Epithelial cell of alveolus of lung (primary cell): ENCODE data around the gene LRBA. TPM values are rescaled to one million over a fixed set of nuclear protein-coding genes. Genes with fewer than 3 reads are reported as not detected.

Experiments
- total RNA-seq: library from RNA; depleted of rRNA; stranded (reverse); fragments of >200 nt; gene quantifications from 2 replicates; pipeline ENCODE4 v1.2.1, GENCODE V29; 2015

LRBA gene, protein sequence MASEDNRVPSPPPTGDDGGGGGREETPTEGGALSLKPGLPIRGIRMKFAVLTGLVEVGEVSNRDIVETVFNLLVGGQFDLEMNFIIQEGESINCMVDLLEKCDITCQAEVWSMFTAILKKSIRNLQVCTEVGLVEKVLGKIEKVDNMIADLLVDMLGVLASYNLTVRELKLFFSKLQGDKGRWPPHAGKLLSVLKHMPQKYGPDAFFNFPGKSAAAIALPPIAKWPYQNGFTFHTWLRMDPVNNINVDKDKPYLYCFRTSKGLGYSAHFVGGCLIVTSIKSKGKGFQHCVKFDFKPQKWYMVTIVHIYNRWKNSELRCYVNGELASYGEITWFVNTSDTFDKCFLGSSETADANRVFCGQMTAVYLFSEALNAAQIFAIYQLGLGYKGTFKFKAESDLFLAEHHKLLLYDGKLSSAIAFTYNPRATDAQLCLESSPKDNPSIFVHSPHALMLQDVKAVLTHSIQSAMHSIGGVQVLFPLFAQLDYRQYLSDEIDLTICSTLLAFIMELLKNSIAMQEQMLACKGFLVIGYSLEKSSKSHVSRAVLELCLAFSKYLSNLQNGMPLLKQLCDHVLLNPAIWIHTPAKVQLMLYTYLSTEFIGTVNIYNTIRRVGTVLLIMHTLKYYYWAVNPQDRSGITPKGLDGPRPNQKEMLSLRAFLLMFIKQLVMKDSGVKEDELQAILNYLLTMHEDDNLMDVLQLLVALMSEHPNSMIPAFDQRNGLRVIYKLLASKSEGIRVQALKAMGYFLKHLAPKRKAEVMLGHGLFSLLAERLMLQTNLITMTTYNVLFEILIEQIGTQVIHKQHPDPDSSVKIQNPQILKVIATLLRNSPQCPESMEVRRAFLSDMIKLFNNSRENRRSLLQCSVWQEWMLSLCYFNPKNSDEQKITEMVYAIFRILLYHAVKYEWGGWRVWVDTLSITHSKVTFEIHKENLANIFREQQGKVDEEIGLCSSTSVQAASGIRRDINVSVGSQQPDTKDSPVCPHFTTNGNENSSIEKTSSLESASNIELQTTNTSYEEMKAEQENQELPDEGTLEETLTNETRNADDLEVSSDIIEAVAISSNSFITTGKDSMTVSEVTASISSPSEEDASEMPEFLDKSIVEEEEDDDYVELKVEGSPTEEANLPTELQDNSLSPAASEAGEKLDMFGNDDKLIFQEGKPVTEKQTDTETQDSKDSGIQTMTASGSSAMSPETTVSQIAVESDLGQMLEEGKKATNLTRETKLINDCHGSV (N-terminal part only)
- total RNA-seq: 19.5 and 34.4 TPM in 2 replicates

DNA sequence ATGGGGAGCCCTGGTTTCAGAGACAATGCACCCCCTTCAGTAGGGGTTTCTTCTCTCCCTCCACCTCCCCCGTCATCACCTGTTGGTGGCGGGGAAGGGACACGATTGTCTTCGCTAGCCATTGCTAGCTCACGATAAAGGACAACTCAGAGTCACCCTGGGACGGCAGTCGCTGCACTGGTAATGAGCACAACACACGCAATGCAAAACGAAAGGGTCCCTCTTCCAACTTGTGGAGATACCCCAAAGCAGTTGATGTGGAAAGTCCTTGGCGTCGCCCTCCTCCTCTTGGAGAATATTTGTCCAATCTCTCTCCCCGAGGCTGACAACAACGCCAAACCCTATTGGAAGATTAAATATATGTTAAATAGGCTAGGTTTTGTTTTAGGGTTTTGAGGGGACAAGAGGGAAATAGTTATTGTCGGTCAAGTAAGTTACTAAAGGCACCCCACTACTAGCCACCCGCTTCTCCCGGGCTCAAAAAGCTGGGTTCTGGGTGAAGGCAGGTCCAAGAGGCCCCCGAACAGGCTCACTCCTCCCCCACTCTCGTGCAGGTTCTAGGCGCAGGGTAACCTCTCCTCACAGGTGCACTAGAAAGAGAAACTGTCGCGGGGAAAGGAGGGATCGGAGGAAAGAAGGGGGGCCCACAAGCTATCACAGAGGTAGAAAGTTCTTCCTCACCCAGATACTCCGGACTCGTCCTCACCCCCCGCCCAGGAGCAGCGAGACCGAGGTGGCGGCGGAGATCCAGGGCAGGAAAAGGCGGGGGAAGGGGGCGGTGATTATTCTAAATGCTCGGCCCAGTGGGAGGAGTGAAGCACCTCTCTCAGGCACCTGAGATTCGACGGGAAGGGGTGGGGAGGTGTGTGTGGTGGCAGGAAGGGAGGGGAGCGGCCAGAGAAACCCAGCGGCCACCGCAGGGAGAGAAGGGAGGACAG is at the start of gene LRBA:
TSS of gene LRBA (minus strand) at position 764 of the 938 bp plus-strand sequence. CDS start at position 122, 642 bp downstream.

DNA sequence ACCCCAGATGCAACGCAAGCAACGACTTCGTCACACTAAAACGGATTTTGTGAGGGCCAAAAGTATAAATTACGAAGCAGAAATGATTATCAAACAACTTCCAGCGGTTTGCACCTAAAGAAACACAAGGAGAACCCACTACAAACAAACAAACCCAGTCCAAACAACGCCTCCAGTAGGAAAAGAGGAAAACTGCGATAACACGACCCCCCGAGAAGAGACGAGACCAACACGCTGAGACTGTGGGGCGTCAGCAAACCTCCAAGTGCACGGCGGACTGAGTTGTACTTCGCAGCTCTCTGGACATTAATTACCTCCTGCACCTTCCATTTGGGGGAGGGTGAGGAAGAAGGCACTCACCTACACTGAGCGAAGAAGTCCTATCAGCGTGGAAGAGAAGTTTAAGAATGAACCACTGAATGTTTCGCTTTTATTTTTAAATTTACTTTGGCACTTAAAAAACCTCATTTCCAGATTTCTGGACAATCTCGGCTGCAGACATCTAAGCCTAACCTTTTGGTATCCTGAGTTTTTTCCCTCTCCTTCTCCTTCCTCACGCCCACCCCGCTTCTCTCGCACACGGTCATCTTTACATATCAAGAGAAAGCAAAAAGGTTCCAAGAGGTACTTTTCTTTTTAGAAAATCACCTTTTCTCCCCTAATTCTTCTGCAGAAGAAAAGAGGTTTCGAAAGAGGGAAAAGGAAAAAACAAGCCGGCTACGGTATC is 432.8 kb downstream of the LRBA start, which contains the start of gene MAB21L2:
TSS of gene MAB21L2 (plus strand) at position 6 of the 727 bp plus-strand sequence. CDS start 879 bp downstream, outside the sequence.

Other genes starting within 250 kb of the LRBA start
- 3,246 and 5,748 TPM in 2 replicates for gene RPS3A, start 84.3 kb upstream of the LRBA start, total RNA-seq